ENCODE results near the gene GET3. TPM values are rescaled to one million over a fixed set of nuclear protein-coding genes. Genes with fewer than 3 reads are reported as not detected.

Gene GET3
- total RNA-seq, 1 experiment from 2014 or later = 110 TPM

DNA sequence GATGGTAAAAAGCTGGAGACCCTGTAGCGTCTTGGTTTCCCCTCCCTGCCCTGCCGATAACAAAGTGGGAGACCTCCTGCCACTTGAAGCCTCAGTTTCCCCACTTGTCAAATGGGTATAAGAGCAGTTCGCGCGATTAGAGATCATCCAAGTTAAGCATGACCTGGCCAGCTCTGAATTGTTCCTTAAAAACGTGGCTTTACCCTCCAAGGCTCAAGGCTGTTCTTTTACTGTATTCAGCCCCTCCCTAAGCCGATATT lies 14.0 kb upstream of the GET3 start:
- Mint-ChIP-seq H3K36me3 (peaks cover 15% of the 10 kb centered on the region), H3K27me3 (ENCODE audit: low read depth) (no peaks in the 10 kb centered on the region), H3K4me1 (peaks cover 23% of the 10 kb centered on the region), H3K4me3 (peak overlapping the region; percentile 93), H3K9me3 (no peaks in the 10 kb centered on the region), H3K27ac (peak overlapping the region; percentile 99)
- ChIA-PET CTCF (interaction anchor here (0.7 to 4.4 kb wide), 14 partner anchors 14 to 162 kb away, joined by 3 to 35 read pairs (median 4); partner anchors contain the start of gene GET3), POLR2A (interaction anchor here (0.6 to 5.4 kb wide), 9 partner anchors 12 to 162 kb away, joined by 3 to 44 read pairs (median 3); partner anchors contain the start of genes DHPS, GET3, JUNB and TRIR)
- TF ChIP-seq RORB (CRISPR knock-in tag; IDR thresholded peaks at IDR 0.05) = no peak
- TF ChIP-seq ZNF138 (CRISPR knock-in tag; conservative IDR thresholded peaks at IDR 0.05) = no peak
- no peak for TF ChIP-seq TCF7 (CRISPR knock-in tag; IDR thresholded peaks at IDR 0.05; ENCODE audit: low read depth)
- TF ChIP-seq IRF2 (CRISPR knock-in tag; IDR thresholded peaks at IDR 0.05; ENCODE audit: borderline replicate concordance, low read depth) = no peak
- TF ChIP-seq, protein P1, sequence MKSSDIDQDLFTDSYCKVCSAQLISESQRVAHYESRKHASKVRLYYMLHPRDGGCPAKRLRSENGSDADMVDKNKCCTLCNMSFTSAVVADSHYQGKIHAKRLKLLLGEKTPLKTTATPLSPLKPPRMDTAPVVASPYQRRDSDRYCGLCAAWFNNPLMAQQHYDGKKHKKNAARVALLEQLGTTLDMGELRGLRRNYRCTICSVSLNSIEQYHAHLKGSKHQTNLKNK (CRISPR knock-in tag; IDR thresholded peaks at IDR 0.05) = no peak
- no peak for TF ChIP-seq NR3C1 (CRISPR knock-in tag; conservative IDR thresholded peaks at IDR 0.05; ENCODE audit: low read depth)
- no peak for TF ChIP-seq ZNF219 (CRISPR knock-in tag; IDR thresholded peaks at IDR 0.05; ENCODE audit: borderline replicate concordance)
- TF ChIP-seq KAT7 (CRISPR knock-in tag; IDR thresholded peaks at IDR 0.05; ENCODE audit: borderline replicate concordance) = no peak
- TF ChIP-seq FOXK1 (CRISPR knock-in tag; IDR thresholded peaks at IDR 0.05) = no peak
- no peak for TF ChIP-seq CREB1 (CRISPR knock-in tag; IDR thresholded peaks at IDR 0.05)
- TF ChIP-seq RELA (CRISPR knock-in tag; IDR thresholded peaks at IDR 0.05; ENCODE audit: borderline replicate concordance) = no peak
- no peak for ATAC-seq
- no peak for DNase-seq (ENCODE audit: low spot score)

DNA sequence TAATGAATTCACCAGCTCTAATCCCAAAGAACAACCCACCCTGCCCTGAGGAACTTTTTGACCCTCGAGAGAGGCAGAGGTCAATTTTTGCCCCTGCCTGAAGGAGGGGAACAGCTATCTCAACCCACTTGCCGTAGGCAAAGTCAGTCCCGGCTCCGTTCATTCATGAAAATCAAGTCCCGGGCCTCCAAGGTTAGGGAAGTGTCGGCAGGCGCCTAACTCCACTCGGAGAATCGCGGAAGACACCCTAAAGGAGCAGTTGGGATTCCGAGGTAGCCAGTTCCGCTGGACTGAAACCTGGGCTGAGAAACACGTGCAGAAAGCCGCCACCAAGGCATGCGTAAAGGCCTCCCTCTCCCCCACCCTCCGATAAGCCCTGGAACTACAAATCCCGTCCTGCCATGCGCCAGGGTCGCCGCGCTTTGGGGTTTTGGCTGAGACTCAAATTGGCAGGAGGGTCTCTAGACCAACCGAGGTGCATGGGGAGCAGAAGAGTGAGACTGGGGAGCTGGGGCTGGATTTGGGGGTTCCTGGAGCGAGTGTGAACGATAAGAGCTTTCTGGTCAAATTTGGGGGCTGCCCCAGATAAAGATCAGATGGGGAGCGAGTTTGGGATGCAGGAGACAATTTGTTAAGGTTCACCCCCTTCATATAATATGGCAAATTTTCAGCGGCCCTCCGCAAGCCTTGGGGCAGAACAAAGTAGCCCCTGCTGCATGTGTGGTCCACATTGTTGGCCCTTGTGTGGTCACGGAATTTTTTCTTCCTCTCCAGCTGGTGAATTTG lies 13.5 kb upstream of the GET3 start, which contains the start of gene TNPO2:
Gene TNPO2, minus strand, starts transcription at position 292 of the 786 bp plus-strand sequence. CDS start 2,955 bp downstream, outside the sequence.
- peaks cover 10% of the 10 kb centered on the region for H3K36me3 Mint-ChIP-seq
- DNase-seq (ENCODE audit: low spot score) (peak; percentile 89), ATAC-seq (peak; percentile 57)
- H3K9me3 Mint-ChIP-seq = no peaks in the 10 kb centered on the region
- peaks cover 23% of the 10 kb centered on the region for H3K4me1 Mint-ChIP-seq
- H3K27ac Mint-ChIP-seq = peak within 1 kb of the TSS; percentile 99
- POLR2A ChIA-PET = interaction anchor here (1.1 to 5.4 kb wide), 4 partner anchors 12 to 161 kb away, joined by 3 to 44 read pairs (median 4); partner anchors contain the start of genes GET3 and TRIR
- no peaks in the 10 kb centered on the region for H3K27me3 Mint-ChIP-seq (ENCODE audit: low read depth)
- CTCF ChIA-PET = interaction anchor here (0.8 to 4.4 kb wide), 13 partner anchors 10 to 161 kb away, joined by 3 to 35 read pairs (median 5); no protein-coding TSS in a partner anchor
- H3K4me3 Mint-ChIP-seq = peak within 1 kb of the TSS; percentile 93
- TF ChIP-seq FOXP1 (CRISPR knock-in tag; IDR thresholded peaks at IDR 0.05; ENCODE audit: borderline replicate concordance) (no peak), JAZF1 (CRISPR knock-in tag; IDR thresholded peaks at IDR 0.05) (no peak), ZNF121 (CRISPR knock-in tag; IDR thresholded peaks at IDR 0.05) (no peak), ZNF317 (CRISPR knock-in tag; IDR thresholded peaks at IDR 0.05; ENCODE audit: borderline replicate concordance, low read depth) (no peak), CREM (CRISPR knock-in tag; IDR thresholded peaks at IDR 0.05) (peak; percentile 39), CREB1 (CRISPR knock-in tag; IDR thresholded peaks at IDR 0.05) (no peak), CBFB (CRISPR knock-in tag; IDR thresholded peaks at IDR 0.05; ENCODE audit: low read depth) (no peak), TP53 (CRISPR knock-in tag; IDR thresholded peaks at IDR 0.05) (no peak), HMGA2 (CRISPR knock-in tag; IDR thresholded peaks at IDR 0.05) (no peak)
- TF ChIP-seq, protein P2, sequence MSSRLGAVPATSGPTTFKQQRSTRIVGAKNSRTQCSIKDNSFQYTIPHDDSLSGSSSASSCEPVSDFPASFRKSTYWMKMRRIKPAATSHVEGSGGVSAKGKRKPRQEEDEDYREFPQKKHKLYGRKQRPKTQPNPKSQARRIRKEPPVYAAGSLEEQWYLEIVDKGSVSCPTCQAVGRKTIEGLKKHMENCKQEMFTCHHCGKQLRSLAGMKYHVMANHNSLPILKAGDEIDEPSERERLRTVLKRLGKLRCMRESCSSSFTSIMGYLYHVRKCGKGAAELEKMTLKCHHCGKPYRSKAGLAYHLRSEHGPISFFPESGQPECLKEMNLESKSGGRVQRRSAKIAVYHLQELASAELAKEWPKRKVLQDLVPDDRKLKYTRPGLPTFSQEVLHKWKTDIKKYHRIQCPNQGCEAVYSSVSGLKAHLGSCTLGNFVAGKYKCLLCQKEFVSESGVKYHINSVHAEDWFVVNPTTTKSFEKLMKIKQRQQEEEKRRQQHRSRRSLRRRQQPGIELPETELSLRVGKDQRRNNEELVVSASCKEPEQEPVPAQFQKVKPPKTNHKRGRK (CRISPR knock-in tag; IDR thresholded peaks at IDR 0.05; ENCODE audit: borderline replicate concordance) = no peak
- TF ChIP-seq, protein P3, sequence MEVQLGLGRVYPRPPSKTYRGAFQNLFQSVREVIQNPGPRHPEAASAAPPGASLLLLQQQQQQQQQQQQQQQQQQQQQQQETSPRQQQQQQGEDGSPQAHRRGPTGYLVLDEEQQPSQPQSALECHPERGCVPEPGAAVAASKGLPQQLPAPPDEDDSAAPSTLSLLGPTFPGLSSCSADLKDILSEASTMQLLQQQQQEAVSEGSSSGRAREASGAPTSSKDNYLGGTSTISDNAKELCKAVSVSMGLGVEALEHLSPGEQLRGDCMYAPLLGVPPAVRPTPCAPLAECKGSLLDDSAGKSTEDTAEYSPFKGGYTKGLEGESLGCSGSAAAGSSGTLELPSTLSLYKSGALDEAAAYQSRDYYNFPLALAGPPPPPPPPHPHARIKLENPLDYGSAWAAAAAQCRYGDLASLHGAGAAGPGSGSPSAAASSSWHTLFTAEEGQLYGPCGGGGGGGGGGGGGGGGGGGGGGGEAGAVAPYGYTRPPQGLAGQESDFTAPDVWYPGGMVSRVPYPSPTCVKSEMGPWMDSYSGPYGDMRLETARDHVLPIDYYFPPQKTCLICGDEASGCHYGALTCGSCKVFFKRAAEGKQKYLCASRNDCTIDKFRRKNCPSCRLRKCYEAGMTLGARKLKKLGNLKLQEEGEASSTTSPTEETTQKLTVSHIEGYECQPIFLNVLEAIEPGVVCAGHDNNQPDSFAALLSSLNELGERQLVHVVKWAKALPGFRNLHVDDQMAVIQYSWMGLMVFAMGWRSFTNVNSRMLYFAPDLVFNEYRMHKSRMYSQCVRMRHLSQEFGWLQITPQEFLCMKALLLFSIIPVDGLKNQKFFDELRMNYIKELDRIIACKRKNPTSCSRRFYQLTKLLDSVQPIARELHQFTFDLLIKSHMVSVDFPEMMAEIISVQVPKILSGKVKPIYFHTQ (CRISPR knock-in tag; IDR thresholded peaks at IDR 0.05) = no peak
- TF ChIP-seq, protein P4, sequence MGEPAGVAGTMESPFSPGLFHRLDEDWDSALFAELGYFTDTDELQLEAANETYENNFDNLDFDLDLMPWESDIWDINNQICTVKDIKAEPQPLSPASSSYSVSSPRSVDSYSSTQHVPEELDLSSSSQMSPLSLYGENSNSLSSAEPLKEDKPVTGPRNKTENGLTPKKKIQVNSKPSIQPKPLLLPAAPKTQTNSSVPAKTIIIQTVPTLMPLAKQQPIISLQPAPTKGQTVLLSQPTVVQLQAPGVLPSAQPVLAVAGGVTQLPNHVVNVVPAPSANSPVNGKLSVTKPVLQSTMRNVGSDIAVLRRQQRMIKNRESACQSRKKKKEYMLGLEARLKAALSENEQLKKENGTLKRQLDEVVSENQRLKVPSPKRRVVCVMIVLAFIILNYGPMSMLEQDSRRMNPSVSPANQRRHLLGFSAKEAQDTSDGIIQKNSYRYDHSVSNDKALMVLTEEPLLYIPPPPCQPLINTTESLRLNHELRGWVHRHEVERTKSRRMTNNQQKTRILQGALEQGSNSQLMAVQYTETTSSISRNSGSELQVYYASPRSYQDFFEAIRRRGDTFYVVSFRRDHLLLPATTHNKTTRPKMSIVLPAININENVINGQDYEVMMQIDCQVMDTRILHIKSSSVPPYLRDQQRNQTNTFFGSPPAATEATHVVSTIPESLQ (CRISPR knock-in tag; IDR thresholded peaks at IDR 0.05) = no peak
- TF ChIP-seq, protein P5, sequence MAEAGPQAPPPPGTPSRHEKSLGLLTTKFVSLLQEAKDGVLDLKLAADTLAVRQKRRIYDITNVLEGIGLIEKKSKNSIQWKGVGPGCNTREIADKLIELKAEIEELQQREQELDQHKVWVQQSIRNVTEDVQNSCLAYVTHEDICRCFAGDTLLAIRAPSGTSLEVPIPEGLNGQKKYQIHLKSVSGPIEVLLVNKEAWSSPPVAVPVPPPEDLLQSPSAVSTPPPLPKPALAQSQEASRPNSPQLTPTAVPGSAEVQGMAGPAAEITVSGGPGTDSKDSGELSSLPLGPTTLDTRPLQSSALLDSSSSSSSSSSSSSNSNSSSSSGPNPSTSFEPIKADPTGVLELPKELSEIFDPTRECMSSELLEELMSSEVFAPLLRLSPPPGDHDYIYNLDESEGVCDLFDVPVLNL (CRISPR knock-in tag; IDR thresholded peaks at IDR 0.05; ENCODE audit: borderline replicate concordance, low read depth) = no peak
- TF ChIP-seq, protein P6, sequence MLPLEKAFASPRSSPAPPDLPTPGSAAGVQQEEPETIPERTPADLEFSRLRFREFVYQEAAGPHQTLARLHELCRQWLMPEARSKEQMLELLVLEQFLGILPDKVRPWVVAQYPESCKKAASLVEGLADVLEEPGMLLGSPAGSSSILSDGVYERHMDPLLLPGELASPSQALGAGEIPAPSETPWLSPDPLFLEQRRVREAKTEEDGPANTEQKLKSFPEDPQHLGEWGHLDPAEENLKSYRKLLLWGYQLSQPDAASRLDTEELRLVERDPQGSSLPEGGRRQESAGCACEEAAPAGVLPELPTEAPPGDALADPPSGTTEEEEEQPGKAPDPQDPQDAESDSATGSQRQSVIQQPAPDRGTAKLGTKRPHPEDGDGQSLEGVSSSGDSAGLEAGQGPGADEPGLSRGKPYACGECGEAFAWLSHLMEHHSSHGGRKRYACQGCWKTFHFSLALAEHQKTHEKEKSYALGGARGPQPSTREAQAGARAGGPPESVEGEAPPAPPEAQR (CRISPR knock-in tag; IDR thresholded peaks at IDR 0.05) = no peak
- TF ChIP-seq, protein P7, sequence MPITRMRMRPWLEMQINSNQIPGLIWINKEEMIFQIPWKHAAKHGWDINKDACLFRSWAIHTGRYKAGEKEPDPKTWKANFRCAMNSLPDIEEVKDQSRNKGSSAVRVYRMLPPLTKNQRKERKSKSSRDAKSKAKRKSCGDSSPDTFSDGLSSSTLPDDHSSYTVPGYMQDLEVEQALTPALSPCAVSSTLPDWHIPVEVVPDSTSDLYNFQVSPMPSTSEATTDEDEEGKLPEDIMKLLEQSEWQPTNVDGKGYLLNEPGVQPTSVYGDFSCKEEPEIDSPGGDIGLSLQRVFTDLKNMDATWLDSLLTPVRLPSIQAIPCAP (CRISPR knock-in tag; IDR thresholded peaks at IDR 0.05) = no peak
